Cerebellar nuclear complex (tissue), 1 donor: Measurements from ENCODE around the gene ITGBL1.
"Not testable (repeated sequence)": the region's sequence is repeated elsewhere in the genome, so short reads cannot be mapped to it uniquely, and the experiment has no call there.

Experiments
- DNase-seq, 2 experiments: peaks; one replicate each; lab custom pipeline; 2025; lab: John Stamatoyannopoulos, UW

ITGBL1 gene

GRCh38 chr13:101512650-101513049, 60.2 kb downstream of the ITGBL1 start:
- no peak for DNase-seq

- no peak for DNase-seq
Observed at GRCh38 chr13:101514100-101514499, 61.6 kb downstream of the ITGBL1 start.

- peak in 1 of 2 experiments; percentile 7 for DNase-seq
Observed at GRCh38 chr13:101514695-101515275, 62.3 kb downstream of the ITGBL1 start.

GRCh38 chr13:101515504-101515903, 63.0 kb downstream of the ITGBL1 start:
- DNase-seq, result no peak

- DNase-seq, result no peak
Observed at GRCh38 chr13:101516262-101516661, 63.8 kb downstream of the ITGBL1 start.

DNA sequence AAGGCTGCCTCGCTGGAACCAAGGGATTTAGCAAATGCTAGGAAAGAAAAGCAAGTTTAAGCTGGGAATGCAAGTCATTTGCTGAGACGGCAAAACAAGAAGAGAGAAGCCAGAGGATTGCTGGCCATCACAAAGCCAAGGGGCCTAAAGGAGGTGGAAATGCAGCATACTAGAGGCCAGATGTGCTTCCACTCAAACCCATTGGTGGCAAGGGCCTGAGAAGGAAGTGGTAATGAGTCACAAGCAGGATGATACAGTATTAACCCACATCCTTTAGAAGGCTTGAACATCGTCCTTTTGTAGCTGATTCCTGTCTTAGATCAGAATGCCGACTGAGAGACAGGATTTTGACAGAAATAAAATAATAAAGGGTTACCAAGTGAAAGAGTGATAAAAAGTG, 68.2 kb downstream of the ITGBL1 start:
- DNase-seq, result no peak

DNA sequence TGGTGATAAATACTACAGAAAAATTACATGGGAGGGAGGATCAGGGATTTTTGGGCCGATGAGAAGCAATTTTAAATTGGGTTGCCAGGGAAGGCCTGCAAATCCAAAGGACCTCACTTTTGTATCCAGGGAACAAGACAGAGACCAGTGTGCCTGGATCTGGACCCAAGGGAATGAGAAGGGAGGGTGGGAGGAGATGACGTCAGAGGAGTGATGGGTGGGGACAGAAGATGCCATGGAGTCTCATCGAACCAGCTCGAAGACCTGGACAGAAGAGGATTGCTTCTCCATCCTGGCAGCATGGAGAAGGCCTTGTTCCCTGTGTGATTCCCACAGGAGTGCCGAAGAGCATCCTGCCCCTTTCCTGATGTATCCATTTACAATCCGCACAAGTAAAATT, 68.9 kb downstream of the ITGBL1 start:
- no peak for DNase-seq

GRCh38 chr13:101522607-101523006, 70.1 kb downstream of the ITGBL1 start:
- DNase-seq, result no peak

- DNase-seq, result peak; percentile 6 to 25
Observed at GRCh38 chr13:101523154-101524131, 71.0 kb downstream of the ITGBL1 start.

- no peak for DNase-seq
Observed at GRCh38 chr13:101527130-101527529, 74.7 kb downstream of the ITGBL1 start.

DNA sequence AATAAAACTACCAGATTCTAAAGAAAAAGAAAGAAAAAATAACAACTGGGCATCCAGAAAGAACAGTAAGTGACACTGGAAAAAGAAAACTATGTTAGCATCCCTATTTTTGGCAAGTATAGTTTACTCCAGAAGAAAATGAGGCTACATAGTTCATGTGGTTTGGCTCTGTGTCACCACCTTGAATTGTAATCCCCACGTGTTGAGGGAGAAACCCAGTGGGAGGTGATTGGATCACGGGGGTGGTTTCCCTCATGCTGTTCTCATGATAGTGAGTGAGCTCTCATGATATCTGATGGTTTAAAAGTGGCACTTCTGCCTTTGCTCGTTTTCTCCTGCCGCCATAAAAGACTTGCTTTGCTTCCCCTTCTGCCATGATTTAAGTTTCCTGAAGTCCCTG, 76.9 kb downstream of the ITGBL1 start:
- DNase-seq, result no peak

GRCh38 chr13:101530293-101530692, 77.8 kb downstream of the ITGBL1 start:
- no peak for DNase-seq

DNA sequence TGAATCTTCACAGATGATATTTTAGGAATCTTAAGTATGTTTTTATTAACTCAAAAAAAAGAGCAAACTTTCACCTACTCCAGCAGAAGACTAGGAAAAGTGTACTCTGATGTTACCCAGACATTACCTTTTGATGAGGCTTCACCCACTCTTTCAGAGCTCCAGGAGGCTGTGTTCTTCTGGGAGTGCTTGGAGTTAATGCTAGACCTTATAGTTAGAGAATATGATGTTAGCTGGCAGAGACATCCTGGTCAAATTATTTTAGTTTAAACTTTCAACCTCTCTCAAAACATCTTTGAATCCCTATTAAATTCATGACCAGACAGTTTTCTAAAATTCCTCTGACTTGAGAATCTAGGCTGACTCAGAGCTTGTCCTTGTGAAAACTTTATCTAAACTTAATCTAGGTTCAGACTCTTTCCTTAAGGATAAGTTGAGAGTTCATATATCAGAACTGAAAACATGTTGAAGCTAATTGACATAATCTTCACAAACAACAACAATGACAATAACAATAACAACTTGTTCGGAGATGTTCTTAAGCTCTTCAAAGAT, 82.8 kb downstream of the ITGBL1 start:
- DNase-seq, result no peak

DNA sequence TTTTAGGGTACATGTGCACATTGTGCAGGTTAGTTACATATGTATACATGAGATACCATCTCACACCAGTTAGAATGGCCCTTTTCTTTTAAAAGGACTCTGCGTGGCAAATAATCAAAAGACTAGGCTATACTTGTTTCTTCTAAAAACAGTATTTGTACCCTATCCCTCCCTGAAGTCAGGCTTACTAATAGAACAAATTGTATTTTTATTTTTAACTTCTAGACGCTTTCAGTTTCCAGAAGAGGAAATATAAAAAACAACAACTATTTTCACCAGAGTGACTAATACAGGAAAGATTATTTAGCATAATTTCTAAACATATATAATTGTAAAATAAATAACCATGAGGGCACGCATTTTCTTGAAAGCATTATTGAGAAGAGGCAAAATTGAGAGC, 83.6 kb downstream of the ITGBL1 start:
- no peak for DNase-seq

DNA sequence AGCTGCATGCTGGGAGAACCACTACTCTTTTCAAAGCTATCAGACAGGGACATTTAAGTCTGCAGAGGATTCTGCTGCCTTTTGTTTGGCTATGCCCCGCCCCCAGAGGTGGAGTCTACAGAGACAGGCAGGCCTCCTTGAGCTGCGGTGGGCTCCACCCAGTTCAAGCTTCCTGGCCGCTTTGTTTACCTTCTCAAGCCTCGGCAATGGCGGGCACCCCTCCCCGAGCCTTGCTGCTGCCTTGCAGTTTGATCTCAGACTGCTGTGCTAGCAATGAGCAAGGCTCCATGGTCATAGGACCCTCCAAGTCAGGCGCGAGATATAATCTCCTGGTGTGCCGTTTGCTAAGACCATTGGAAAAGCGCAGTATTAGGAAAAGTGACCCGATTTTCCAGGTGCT, 92.1 kb downstream of the ITGBL1 start:
- not testable (repeated sequence) for DNase-seq

DNA sequence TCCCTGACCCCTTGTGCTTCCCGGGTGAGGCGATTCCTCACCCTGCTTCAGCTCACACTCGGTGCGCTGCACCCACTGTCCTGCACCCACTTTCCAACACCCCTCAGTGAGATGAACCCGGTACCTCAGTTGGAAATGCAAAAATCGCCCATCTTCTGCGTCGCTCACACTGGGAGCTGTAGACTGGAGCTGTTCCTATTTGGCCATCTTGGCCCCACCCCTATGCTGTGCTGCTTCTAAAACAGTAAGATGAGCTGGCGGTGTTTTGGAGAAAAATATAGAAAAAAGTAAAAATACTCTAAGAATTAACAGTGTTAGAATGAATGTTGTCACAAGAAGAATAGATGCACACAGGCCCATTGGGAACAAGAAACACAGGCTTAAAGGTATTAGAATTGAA, 92.5 kb downstream of the ITGBL1 start:
- no peak for DNase-seq

DNA sequence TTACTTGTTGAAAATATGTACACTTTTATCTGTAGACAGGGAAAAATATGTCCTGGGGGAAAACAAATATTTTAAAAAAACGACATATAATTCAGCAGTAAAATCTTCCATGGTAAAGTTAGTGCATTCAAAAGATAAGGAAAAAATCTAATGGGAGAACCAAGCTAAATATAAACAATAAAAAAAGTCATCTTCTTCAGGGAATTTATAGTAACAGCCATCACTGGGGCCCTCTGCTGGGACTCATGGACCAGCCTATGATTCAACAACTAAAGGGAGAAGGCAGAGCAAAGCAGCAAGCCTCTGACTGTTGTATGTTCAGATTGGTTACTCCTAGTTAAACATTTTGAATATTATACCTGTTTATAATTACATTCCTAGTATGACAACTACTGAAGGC, 93.0 kb downstream of the ITGBL1 start:
- DNase-seq, result no peak

DNA sequence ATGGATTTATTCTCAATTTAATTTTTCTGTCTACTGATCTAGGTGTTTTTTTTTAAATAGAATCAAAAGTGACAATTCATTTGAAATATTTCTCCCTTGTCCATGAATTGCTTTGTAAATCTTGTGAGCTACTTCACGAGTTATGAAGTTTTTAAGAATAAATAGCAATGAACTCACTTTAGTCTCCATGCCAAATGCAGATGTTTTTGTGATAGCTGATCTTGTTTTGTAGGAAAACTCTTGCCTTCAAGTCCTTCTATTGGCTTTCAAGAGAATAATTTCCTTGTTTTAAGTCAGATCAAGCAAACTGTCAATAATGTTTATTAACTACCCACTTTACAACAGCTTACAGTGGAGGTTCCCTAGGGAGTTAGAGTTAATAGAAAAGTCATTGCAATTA, 99.8 kb downstream of the ITGBL1 start:
- no peak for DNase-seq

GRCh38 chr13:101552786-101553185, 100.3 kb downstream of the ITGBL1 start:
- DNase-seq, result no peak

GRCh38 chr13:101554420-101555125, 102.1 kb downstream of the ITGBL1 start:
- DNase-seq, result no peak

GRCh38 chr13:101555610-101556009, 103.1 kb downstream of the ITGBL1 start:
- no peak for DNase-seq

DNA sequence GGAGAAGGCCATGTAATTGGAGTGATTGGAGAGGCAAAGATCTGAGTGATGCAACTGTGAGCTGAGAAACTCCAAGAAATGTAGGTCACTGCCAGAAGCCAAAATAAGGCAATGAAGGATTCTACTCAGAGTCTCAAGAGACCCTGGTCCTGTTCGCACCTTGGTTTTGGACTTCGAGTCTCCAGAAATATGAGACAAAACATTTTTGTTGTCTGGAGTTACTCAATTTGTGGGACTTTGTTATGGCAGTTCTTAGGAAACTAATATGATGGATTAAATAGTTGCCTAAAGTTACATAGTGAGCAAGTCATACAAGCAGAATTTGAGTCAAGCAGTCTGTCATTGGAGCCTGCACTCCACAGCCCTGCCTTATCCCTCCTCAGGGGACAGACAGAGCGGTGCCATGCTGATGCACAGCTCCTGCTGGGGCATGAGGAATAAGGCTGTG, 104.2 kb downstream of the ITGBL1 start:
- DNase-seq, result no peak
